Hematopoietic multipotent progenitor cell treated with erythropoietin and hydrocortisone succinate and interleukin-3 and kit ligand, for 8 days (in vitro differentiated cells): ENCODE data around the gene ELF1.
A peak's percentile ranks its signal among the peaks of the same experiment; 100 is the strongest.
"Not testable (repeated sequence)": the region's sequence is repeated elsewhere in the genome, so short reads cannot be mapped to it uniquely, and the experiment has no call there.

Experiments
- DNase-seq: peaks from one replicate; pipeline ENCODE4 v3.0.0-alpha.2; 2015

The ELF1 gene

DNA sequence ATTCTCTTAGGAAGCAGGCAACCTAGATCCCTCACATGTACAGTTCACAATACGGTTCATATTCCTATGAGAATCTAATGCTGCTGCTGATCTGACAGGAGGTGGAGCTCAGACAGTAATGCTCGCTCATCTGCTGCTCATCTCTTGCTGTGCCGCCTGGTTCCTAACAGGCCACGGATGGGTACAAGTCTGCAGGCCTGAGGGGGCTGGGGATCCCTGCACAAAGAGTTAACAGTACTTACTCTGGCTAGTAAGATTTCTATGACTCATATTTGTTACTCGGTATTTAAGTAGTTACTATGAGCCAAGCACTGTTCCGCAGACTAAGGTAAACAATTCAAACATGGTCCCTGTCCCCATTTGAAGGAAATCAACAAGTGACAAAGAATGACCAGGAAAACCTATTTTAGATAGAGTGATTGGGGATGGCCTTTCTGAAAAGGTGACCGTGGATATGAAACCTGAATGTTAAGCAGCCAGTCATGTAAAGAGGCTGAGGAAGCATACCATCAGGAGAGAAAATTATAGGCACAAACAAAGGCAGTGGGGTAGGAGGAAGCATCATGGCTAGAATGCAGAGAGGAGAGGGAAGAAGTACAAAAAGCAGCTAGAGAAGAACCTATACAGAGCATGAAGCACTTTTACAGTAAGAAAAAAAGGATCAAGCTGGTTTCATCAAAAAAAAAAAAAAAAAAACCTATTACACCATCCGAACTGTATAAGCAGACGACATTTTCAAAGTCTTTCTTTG is 21.6 kb upstream of the ELF1 start:
- DNase-seq: no peak

DNA sequence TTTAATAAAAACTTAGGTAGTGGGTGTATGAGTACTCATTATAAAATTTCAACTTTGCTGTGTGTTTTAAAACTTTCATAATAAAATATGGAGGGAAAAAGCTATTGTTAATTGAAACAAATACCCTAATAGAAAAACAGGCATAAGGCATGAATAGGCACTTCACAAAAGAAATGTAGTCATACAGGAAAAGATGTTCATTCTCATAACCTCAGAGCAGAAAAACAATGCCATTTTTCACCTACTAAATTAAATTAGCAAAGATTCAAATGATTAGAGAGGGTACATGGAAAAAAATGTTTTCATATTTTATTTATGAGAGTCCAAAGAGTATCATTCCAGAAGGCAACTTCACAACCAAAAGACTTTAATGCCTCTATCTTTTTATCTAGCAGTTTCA is 20.6 kb upstream of the ELF1 start:
- no peak for DNase-seq

- DNase-seq: not testable (repeated sequence)
Measured at GRCh38 chr13:41036557-41036956, 17.4 kb upstream of the ELF1 start.

DNA sequence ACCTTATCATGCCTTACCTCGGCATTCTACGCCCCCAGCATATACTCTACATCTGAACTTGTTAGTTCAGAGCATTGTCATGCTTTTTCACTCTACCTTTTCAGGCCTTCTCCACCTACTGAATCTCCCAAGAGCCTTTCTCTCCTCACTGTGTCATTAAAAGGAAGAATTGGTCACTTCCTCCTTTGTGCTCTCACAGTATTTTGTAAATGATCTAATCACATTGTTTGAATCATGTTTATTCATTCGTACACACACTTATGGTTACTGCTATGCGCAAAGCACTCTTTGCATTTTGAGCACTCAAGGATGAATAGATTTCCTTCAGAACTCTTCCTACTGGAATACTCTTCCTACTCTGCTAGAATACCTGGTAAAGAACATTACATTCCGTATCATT is 15.8 kb upstream of the ELF1 start:
- no peak for DNase-seq

DNA sequence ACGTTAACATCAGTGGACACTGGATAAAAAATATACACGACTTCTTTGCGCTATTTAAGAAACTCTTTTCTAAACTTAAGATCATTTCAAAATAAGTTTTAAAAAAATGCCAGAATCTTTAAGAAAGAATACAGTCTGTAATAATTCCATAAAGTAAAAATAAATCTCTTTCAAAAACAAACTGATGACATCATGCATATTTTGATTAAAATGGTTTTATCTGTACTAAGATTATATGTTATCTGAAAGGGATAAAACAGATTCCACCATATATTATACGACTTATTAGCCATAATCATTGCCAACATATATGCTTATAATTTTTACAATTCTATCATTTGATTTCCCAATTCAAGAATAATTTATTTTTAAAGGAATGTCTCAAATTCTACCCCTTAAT is 15.3 kb upstream of the ELF1 start:
- DNase-seq: no peak

- DNase-seq: no peak
Measured at GRCh38 chr13:41032691-41033376, 13.7 kb upstream of the ELF1 start.

GRCh38 chr13:41029629-41030028 is 10.5 kb upstream of the ELF1 start:
- no peak for DNase-seq

DNA sequence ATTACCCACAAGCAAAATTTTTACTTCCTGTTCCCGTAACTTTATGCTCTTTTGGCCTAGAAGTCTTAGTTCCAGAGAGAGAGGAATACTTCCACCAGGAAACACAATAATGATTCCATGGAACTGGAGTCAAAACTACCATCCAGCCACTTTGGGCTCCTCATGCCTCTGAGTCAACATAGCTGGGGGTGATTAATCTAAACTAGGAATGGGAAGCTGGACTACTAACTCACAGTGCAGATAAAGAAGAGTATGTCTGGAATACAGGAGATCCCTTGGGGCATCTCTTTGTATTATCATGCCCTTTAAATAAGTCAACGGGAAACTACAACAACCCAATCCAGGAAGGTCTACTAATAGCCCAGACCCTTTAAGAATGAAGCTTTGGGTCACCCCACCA is 8.9 kb upstream of the ELF1 start:
- no peak for DNase-seq

GRCh38 chr13:41026788-41027187 is 7.7 kb upstream of the ELF1 start:
- no peak for DNase-seq

GRCh38 chr13:41025518-41025917 is 6.4 kb upstream of the ELF1 start:
- no peak for DNase-seq

- DNase-seq: no peak
Measured at GRCh38 chr13:41019578-41020347, 647 bp upstream of the ELF1 start.

GRCh38 chr13:41018602-41018948 is 541 bp downstream of the ELF1 start:
- no peak for DNase-seq

- DNase-seq: no peak
Measured at GRCh38 chr13:41017817-41018601, 1.1 kb downstream of the ELF1 start.

DNA sequence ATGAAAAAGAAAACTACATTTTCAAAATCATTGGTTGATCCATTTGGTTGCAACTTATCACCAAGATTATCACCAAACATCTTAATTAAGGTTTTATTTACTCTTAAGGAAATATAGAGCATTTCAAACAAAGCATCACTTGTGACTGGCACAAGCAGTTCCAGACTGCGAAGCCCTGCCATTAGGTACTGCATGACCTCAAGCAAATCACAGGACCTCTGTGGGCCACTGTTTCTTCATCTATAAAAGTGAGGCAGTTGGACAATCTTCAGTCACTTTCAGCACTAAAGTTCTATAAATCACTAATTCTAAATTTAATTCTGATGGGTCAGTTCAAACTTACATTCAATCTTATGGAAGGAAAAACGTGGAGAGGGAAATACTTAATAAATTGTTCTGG is 2.0 kb downstream of the ELF1 start:
- DNase-seq: peak; percentile 53

DNA sequence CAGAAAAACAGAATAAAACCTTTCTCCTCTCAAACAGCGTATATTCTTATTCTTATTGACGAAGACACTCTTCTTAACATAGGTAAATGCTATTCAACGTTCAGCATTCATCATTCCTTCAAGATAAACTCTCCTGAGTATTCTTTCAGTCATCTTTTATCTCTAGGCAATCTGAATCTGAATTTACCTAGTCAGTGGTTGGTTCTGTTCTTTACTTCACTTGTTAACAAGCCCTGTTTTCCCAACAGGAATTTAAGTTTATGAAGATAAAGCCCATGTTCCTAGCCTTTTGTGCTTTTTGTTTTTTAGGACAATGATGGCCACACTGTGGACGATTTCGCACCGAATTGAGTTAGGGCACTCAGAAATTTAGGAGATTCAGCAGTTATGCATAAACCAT is 3.2 kb downstream of the ELF1 start:
- peak; percentile 1 for DNase-seq

- no peak for DNase-seq
Measured at GRCh38 chr13:41013835-41014234, 5.3 kb downstream of the ELF1 start.

DNA sequence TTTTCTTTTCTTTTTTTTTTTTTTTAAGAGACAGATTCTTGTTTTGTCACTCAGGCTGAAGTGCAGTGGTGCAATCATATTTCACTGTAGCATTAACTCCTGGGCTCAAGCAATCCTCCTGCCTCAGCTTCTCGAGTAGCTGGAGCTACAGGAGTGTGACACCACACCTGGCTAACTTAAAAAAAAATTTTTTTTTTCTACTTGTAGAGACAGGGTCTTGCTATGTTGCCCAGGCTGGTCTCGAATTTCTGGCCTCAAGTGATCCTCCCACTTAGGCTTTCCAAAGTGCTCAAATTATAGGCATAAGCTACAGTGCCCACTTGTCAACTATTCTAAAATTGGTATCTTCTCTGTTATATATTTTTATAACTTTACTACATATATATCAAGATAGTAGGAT is 6.6 kb downstream of the ELF1 start:
- DNase-seq: no peak

- DNase-seq: no peak
Measured at GRCh38 chr13:41011382-41011956, 7.6 kb downstream of the ELF1 start.

DNA sequence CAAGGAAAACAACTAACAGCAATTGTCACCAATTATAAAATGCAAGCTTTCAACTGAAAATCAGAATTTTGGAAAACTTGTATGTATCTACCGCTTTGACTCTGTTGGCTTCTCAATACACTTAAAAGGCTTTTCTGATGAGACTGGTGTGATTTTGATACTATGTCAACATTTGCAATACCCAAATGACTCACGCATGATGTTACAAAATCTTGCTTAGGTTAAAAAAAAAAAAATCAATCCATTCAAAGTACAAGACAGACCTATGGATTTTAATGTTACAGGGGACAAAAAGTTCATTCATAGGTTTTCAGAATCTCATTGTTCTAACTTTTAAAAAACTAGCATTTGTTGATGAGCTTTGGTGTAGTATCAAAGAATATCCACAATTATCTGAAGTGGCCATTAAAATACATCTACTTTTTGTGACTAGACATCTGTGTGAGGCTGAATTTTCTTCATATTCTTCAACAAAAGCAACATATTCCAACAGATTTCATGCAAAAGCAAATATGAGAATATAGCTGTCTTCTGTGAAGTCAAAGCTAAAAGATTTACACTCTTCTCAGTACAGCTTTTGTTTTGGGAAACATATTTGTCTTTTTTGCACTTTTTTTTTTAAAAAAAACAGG is 10.7 kb downstream of the ELF1 start:
- DNase-seq: no peak

- DNase-seq: no peak
Measured at GRCh38 chr13:41007744-41008128, 11.4 kb downstream of the ELF1 start.

DNA sequence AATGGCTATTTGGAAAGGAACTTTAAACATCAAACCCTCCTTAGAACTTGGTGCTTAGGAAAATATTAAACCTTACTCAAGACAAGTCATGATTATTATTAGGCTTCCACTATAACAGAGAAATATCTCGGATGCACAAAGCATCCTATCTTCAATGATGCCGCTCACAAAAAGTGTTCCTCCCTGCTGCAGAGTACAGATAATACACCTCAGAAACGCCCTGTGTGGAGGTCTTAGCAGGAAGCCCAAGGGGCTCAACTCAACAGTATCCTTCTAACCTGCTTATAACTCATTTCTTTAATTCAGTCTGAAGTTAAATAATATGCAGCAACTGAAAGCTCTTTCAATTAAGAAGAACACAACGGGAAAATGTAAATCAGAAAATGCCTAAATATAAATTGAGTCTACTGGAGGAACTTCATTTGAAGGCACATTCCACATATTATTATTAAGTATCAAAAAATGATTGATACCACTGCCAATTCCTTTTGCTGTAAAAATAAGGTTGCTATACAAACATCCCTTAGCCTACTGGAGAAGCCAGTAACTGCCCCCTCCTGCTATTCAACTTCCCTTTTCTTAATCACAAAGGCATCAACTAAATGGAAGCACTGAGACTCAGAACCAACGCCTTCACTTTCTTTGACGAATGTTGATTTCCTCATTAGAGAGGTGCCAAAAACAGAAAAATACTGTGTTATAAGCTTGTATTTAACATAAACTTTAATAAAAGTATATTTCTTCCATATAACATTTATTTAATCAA is 12.0 kb downstream of the ELF1 start:
- peak; percentile 92 for DNase-seq

DNA sequence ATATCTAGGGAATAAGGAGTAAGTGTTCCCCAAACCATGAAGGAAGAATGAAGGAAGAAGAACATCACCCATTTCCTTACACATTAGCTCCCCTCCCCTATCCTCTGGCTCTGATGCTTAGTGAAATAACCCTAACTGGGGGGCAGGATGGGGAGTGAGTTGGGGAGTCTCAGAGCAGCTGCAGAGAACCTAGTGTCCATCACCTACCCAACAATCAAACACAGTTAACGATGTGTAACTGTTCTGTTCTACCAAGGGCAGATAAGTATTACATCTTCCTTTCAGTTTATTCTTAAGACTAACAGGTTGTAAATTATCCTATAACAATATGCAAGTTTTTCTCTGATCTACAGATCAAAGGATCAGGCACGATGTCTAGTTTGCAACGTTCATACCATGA is 12.8 kb downstream of the ELF1 start:
- peak; percentile 59 for DNase-seq
